Muscle of arm (tissue), 14 donors: ENCODE measurements around the gene CYP2S1. TPM values are rescaled to one million over a fixed set of nuclear protein-coding genes. Genes with fewer than 3 reads are reported as not detected.
"Not testable (repeated sequence)": the region's sequence is repeated elsewhere in the genome, so short reads cannot be mapped to it uniquely, and the experiment has no call there.

Source experiments
- DNase-seq: peaks from one replicate; pipeline ENCODE4 v3.0.0-alpha.2; 2013
- long read RNA-seq, 11 donors: transcript quantifications; one replicate each; lab custom pipeline, GENCODE V29; 2026
- polyA plus RNA-seq, 12 donors: library from polyadenylated mRNA; unstranded; fragments of 120-200 nt; gene quantifications; one replicate each; pipeline ENCODE4 v1.2.1, GENCODE V29; 2013; ENCODE audit not compliant: insufficient read length in 12 of 12

Gene CYP2S1
- 1 to 10 TPM in 3 of 12 donors, under 1 TPM in 7, not detected in 2; 0.20 to 6.2 (median 0.44) TPM for polyA plus RNA-seq
- long read RNA-seq, donor 1, partial matches to known transcripts, result 26 of 31 reads
- long read RNA-seq, donor 1, other reads (novel, unspliced or antisense), result 0 of 31 reads
- long read RNA-seq, donor 2, result 0 reads
- long read RNA-seq, donor 3, partial matches to known transcripts, result 0 of 1 reads
- long read RNA-seq, donor 3, other reads (novel, unspliced or antisense), result 0 of 1 reads
- long read RNA-seq, donor 4, result 0 reads
- long read RNA-seq, donor 5, result 0 reads
- long read RNA-seq, donor 6, result 0 reads
- long read RNA-seq, donor 7, result 0 reads
- long read RNA-seq, donor 8, result 0 reads
- long read RNA-seq, donor 9, result 0 reads
- long read RNA-seq, donor 10, partial matches to known transcripts, result 0 of 1 reads
- long read RNA-seq, donor 10, other reads (novel, unspliced or antisense), result 0 of 1 reads
- long read RNA-seq, donor 11, result 0 reads

- DNase-seq, result no peak
Observed at GRCh38 chr19:41192574-41193429, at the start of gene CYP2S1. Gene CYP2S1 (plus strand): TSS chr19:41193219. CDS start chr19:41193265, 46 bp downstream.

GRCh38 chr19:41144403-41144802, 48.6 kb upstream of the CYP2S1 start:
- DNase-seq, result peak; percentile 45

- no peak for DNase-seq
Observed at GRCh38 chr19:41149831-41150230, 43.2 kb upstream of the CYP2S1 start.

- not testable (repeated sequence) for DNase-seq
Observed at GRCh38 chr19:41150986-41151385, 42.0 kb upstream of the CYP2S1 start.

- DNase-seq, result no peak
Observed at GRCh38 chr19:41154060-41154459, 39.0 kb upstream of the CYP2S1 start.

GRCh38 chr19:41156207-41156606, 36.8 kb upstream of the CYP2S1 start:
- DNase-seq, result no peak

- no peak for DNase-seq
Observed at GRCh38 chr19:41159881-41160280, 33.1 kb upstream of the CYP2S1 start.

- no peak for DNase-seq
Observed at GRCh38 chr19:41161903-41162302, 31.1 kb upstream of the CYP2S1 start.

- no peak for DNase-seq
Observed at GRCh38 chr19:41166944-41167804, 25.8 kb upstream of the CYP2S1 start.

- no peak for DNase-seq
Observed at GRCh38 chr19:41172297-41173164, 20.5 kb upstream of the CYP2S1 start.

- DNase-seq, result no peak
Observed at GRCh38 chr19:41174297-41174928, 18.6 kb upstream of the CYP2S1 start.

- peak; percentile 22 for DNase-seq
Observed at GRCh38 chr19:41175801-41176777, 16.9 kb upstream of the CYP2S1 start.

- DNase-seq, result not testable (repeated sequence)
Observed at GRCh38 chr19:41180173-41180572, 12.8 kb upstream of the CYP2S1 start.

GRCh38 chr19:41186971-41187883, 5.8 kb upstream of the CYP2S1 start:
- no peak for DNase-seq

- DNase-seq, result no peak
Observed at GRCh38 chr19:41187884-41188279, 5.1 kb upstream of the CYP2S1 start.

GRCh38 chr19:41189425-41190065, 3.5 kb upstream of the CYP2S1 start:
- DNase-seq, result no peak
